Stimulated activated CD8-positive, alpha-beta memory T cell treated with anti-CD3 and anti-CD28 coated beads, Interleukin-12 subunit alpha, Interleukin-12 subunit beta, amount 100 ng/mL, for 1 hour (primary cell): Measurements from ENCODE around the gene ATP2A3.

Source experiments
- DNase-seq: peaks from one replicate; pipeline ENCODE4 v3.0.0-alpha.2; 2020; ENCODE audit warnings: low read depth

ATP2A3 gene

GRCh38 chr17:3964203-3965117 is at the start of gene ATP2A3:
Gene ATP2A3 (minus strand): TSS chr17:3964437. CDS start chr17:3964291, 146 bp downstream.
- peak; percentile 35 for DNase-seq

- DNase-seq, result no peak
Measured at GRCh38 chr17:4010754-4011153, 46.5 kb upstream of the ATP2A3 start.

GRCh38 chr17:4009186-4009785 is 45.0 kb upstream of the ATP2A3 start:
- no peak for DNase-seq

GRCh38 chr17:4008441-4009185 is 44.4 kb upstream of the ATP2A3 start:
- no peak for DNase-seq

GRCh38 chr17:4008082-4008435 is 43.8 kb upstream of the ATP2A3 start:
- no peak for DNase-seq

- DNase-seq, result no peak
Measured at GRCh38 chr17:4007346-4008081, 43.3 kb upstream of the ATP2A3 start.

GRCh38 chr17:4006745-4007211 is 42.5 kb upstream of the ATP2A3 start:
- no peak for DNase-seq

- DNase-seq, result no peak
Measured at GRCh38 chr17:4006165-4006589, 41.9 kb upstream of the ATP2A3 start.

- no peak for DNase-seq
Measured at GRCh38 chr17:4005296-4006164, 41.3 kb upstream of the ATP2A3 start.

- DNase-seq, result peak; percentile 30
Measured at GRCh38 chr17:4004517-4005295, 40.5 kb upstream of the ATP2A3 start.

- DNase-seq, result no peak
Measured at GRCh38 chr17:4003501-4004421, 39.5 kb upstream of the ATP2A3 start.

GRCh38 chr17:4003131-4003500 is 38.9 kb upstream of the ATP2A3 start:
- no peak for DNase-seq

- DNase-seq, result no peak
Measured at GRCh38 chr17:4001048-4001590, 36.9 kb upstream of the ATP2A3 start.

- no peak for DNase-seq
Measured at GRCh38 chr17:3998436-3998835, 34.2 kb upstream of the ATP2A3 start.

GRCh38 chr17:3995067-3995466 is 30.8 kb upstream of the ATP2A3 start:
- no peak for DNase-seq

- DNase-seq, result no peak
Measured at GRCh38 chr17:3994221-3994576, 30.0 kb upstream of the ATP2A3 start.

GRCh38 chr17:3993493-3994220 is 29.4 kb upstream of the ATP2A3 start:
- DNase-seq, result no peak

- no peak for DNase-seq
Measured at GRCh38 chr17:3992370-3992769, 28.1 kb upstream of the ATP2A3 start.
